OCI-LY3 (cell line): ENCODE results near the gene RNF144B.
"Not testable (repeated sequence)": the region's sequence is repeated elsewhere in the genome, so short reads cannot be mapped to it uniquely, and the experiment has no call there.

Source experiments
- H2AFZ ChIP-seq: fragments of 200-600, 300-600 bp; shearing (Covaris generic); 2 replicates; pipeline ENCODE4 v1.6.0; 2014; ENCODE audit warnings: antibody characterized with exemption, low read depth, low read length
- H3K27ac ChIP-seq: fragments of 200-600, 300-600 bp; sonication (generic); 2 replicates; pipeline ENCODE4 v1.5.1; 2014; ENCODE audit warnings: mild to moderate bottlenecking, low read length, moderate library complexity, mixed read lengths
- H3K27me3 ChIP-seq: fragments of 200-600, 300-600 bp; sonication (generic); 2 replicates; pipeline ENCODE4 v1.6.1; 2014; ENCODE audit warnings: low read depth, low read length, mixed read lengths
- H3K36me3 ChIP-seq: fragments of 200-600, 300-600 bp; sonication (generic); replicated peaks from 2 replicates; pipeline ENCODE3; 2014; ENCODE audit warnings: low read depth, low read length, mixed read lengths
- H3K4me1 ChIP-seq: fragments of 300-600, 200-600 bp; sonication (generic); 2 replicates; pipeline ENCODE4 v1.6.1; 2014; ENCODE audit warnings: low read length, mixed read lengths
- H3K4me2 ChIP-seq: fragments of 200-600, 300-600 bp; sonication (generic); 2 replicates; pipeline ENCODE4 v1.6.1; 2014; ENCODE audit warnings: low read length, mixed read lengths
- H3K4me3 ChIP-seq: fragments of 300-600, 200-600 bp; sonication (generic); 2 replicates; pipeline ENCODE4 v1.5.1; 2014; ENCODE audit warnings: antibody characterized with exemption, mild to moderate bottlenecking, low read length, moderate library complexity
- H3K79me2 ChIP-seq: fragments of 300-600, 200-600 bp; shearing (Covaris generic); 2 replicates; pipeline ENCODE4 v1.6.1; 2014; ENCODE audit warnings: mild to moderate bottlenecking, low read length, mixed read lengths
- H3K9ac ChIP-seq: fragments of 300-600, 200-600 bp; shearing (Covaris generic); 2 replicates; pipeline ENCODE4 v1.6.0; 2014; ENCODE audit warnings: mild to moderate bottlenecking, low read length, moderate library complexity
- H3K9me3 ChIP-seq: fragments of 200-600, 300-600 bp; shearing (Covaris generic); 2 replicates; pipeline ENCODE4 v1.6.1; 2014; ENCODE audit warnings: low read length, mixed read lengths; ENCODE audit not compliant: insufficient read depth
- H4K20me1 ChIP-seq: fragments of 200-600, 300-600 bp; sonication (generic); 2 replicates; pipeline ENCODE4 v1.6.1; 2016; ENCODE audit warnings: low read length, mixed read lengths; ENCODE audit not compliant: insufficient read depth
- CTCF ChIP-seq: fragments of 200-600, 300-600 bp; sonication (generic); IDR thresholded peaks from 2 replicates; pipeline ENCODE4 v1.5.1; 2014; ENCODE audit warnings: antibody characterized with exemption, low read length, low read depth
- EZH2phosphoT487 ChIP-seq: fragments of 200-600 bp; shearing (Covaris generic); IDR thresholded peaks from 2 replicates; pipeline ENCODE4 v1.6.1; 2018; ENCODE audit warnings: antibody characterized with exemption, mixed run types, low read depth

RNF144B gene

DNA sequence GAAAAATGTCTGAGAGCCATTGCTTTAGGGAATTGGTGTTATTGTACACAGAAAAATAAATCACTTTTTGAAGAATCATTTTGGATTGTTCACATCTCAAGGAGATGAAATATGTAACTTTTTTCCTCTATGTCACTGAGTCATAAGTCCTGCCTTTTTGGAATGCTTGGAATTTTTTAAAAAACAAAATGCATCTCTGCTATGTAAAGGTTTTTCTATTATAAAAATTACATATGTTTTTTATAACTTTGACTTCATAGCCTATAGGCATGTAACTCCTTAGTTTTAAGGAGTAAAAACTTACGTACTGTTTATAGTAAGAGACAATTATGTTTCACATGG lies 8.7 kb downstream of the RNF144B start:
- no peak overlapping the region for H2AFZ ChIP-seq
- H4K20me1 ChIP-seq: peaks cover 92% of the 10 kb centered on the region
- no peak overlapping the region for H3K27ac ChIP-seq
- no peaks in the 10 kb centered on the region for H3K27me3 ChIP-seq
- H3K4me3 ChIP-seq: no peak overlapping the region
- peaks cover 97% of the 10 kb centered on the region for H3K79me2 ChIP-seq
- peaks cover 92% of the 10 kb centered on the region for H3K4me1 ChIP-seq
- TF ChIP-seq EZH2phosphoT487 (no peak), CTCF (no peak)
- H3K9ac ChIP-seq: no peak overlapping the region
- peaks cover 71% of the 10 kb centered on the region for H3K36me3 ChIP-seq
- H3K4me2 ChIP-seq: peak overlapping the region; percentile 45; the same call in 1 of the 2 replicates
- H3K9me3 ChIP-seq: no peaks in the 10 kb centered on the region

- Histone ChIP-seq H2AFZ (no peak overlapping the region), H3K9ac (no peak overlapping the region), H3K4me1 (peaks cover 89% of the 10 kb centered on the region), H3K4me3 (no peak overlapping the region), H3K79me2 (peaks cover 91% of the 10 kb centered on the region), H3K36me3 (peaks cover 65% of the 10 kb centered on the region), H3K9me3 (no peaks in the 10 kb centered on the region), H3K27ac (peak overlapping the region; percentile 58), H3K4me2 (peak overlapping the region; percentile 33), H4K20me1 (peaks cover 78% of the 10 kb centered on the region), H3K27me3 (no peaks in the 10 kb centered on the region)
- TF ChIP-seq EZH2phosphoT487 (no peak), CTCF (no peak)
Observed at GRCh38 chr6:18397701-18398100, 10.6 kb downstream of the RNF144B start.

GRCh38 chr6:18398225-18398624 lies 11.1 kb downstream of the RNF144B start:
- Histone ChIP-seq H3K4me1 (peaks cover 91% of the 10 kb centered on the region), H4K20me1 (peaks cover 78% of the 10 kb centered on the region), H3K79me2 (peaks cover 91% of the 10 kb centered on the region), H3K36me3 (peaks cover 68% of the 10 kb centered on the region), H3K27ac (peak overlapping the region; percentile 98)
- not testable (repeated sequence) for H3K4me3 ChIP-seq, H3K27me3 ChIP-seq, H3K9ac ChIP-seq, H2AFZ ChIP-seq, H3K4me2 ChIP-seq, H3K9me3 ChIP-seq

- H3K9me3 ChIP-seq: no peaks in the 10 kb centered on the region
- H3K79me2 ChIP-seq: peaks cover 91% of the 10 kb centered on the region
- H3K4me2 ChIP-seq: peak overlapping the region; percentile 56
- peaks cover 70% of the 10 kb centered on the region for H3K36me3 ChIP-seq
- peak overlapping the region; percentile 98 for H3K27ac ChIP-seq
- H4K20me1 ChIP-seq: peaks cover 76% of the 10 kb centered on the region
- H3K4me3 ChIP-seq: peak overlapping the region; percentile 22; the same call in 1 of the 2 replicates
- no peaks in the 10 kb centered on the region for H3K27me3 ChIP-seq
- H2AFZ ChIP-seq: no peak overlapping the region
- peak overlapping the region; percentile 64 for H3K9ac ChIP-seq
- peaks cover 80% of the 10 kb centered on the region for H3K4me1 ChIP-seq
- TF ChIP-seq EZH2phosphoT487: no peak
- no peak for TF ChIP-seq CTCF
Observed at GRCh38 chr6:18400831-18401446, 13.8 kb downstream of the RNF144B start.

GRCh38 chr6:18404965-18405364 lies 17.8 kb downstream of the RNF144B start:
- peaks cover 91% of the 10 kb centered on the region for H3K79me2 ChIP-seq

More at GRCh38 chr6:18404965-18405364, 17.8 kb downstream of the RNF144B start:
- not testable (repeated sequence) for H3K4me2 ChIP-seq, H3K4me3 ChIP-seq, H3K27me3 ChIP-seq, H3K27ac ChIP-seq, H3K9me3 ChIP-seq, H3K9ac ChIP-seq, H2AFZ ChIP-seq
- H3K36me3 ChIP-seq: peaks cover 70% of the 10 kb centered on the region
- H4K20me1 ChIP-seq: peaks cover 75% of the 10 kb centered on the region
- peaks cover 76% of the 10 kb centered on the region for H3K4me1 ChIP-seq
